Measurements from ENCODE around the gene FBXL15. TPM values are rescaled to one million over a fixed set of nuclear protein-coding genes. Genes with fewer than 3 reads are reported as not detected.

FBXL15 gene
- total RNA-seq, 4 donors from 2014 or later = 14.2 to 34.8 (median 21.0) TPM

- DNase-seq (no peak), ATAC-seq (no peak)
- in situ Hi-C loops (cut with MboI; ENCODE audit: low sequenced_read_pairs in 4 of 4) = loop anchor here in 3 of 4 donors (10.0 to 25.0 kb wide), 2 partner anchors 188 to 191 kb away; no protein-coding TSS in a partner anchor
- H3K27ac ChIP-seq = peak overlapping the region; percentile 90 to 92 (median 92)
- no peaks in the 10 kb centered on the region for H3K9me3 ChIP-seq
- intact Hi-C loops (cut with DNase I; ENCODE audit: low total_unique reads) = loop anchor here (5.0 kb wide), 1 partner anchor 154 kb away; the partner anchor contains the start of gene PITX3
- TF ChIP-seq CTCF (IDR thresholded peaks at IDR 0.05 in 4 of 5, conservative IDR thresholded peaks at IDR 0.05 in 1 of 5) = no peak
- TF ChIP-seq POLR2A (IDR thresholded peaks at IDR 0.05) = no peak
- H3K4me3 ChIP-seq = peak overlapping the region in 1 of 4 donors; percentile 74
- peaks cover 25 to 26% of the 10 kb centered on the region in 2 donors for H3K4me1 ChIP-seq
- peaks cover 0 to 23% of the 10 kb centered on the region in 2 donors for H3K36me3 ChIP-seq
- H3K27me3 ChIP-seq = no peaks in the 10 kb centered on the region
Observed at GRCh38 chr10:102396730-102397151, 23.9 kb upstream of the FBXL15 start.

- Histone ChIP-seq H3K36me3 (peaks cover 0 to 30% of the 10 kb centered on the region in 2 donors), H3K4me3 (no peak overlapping the region), H3K27ac (peak overlapping the region in 1 of 4 donors; percentile 90), H3K27me3 (no peaks in the 10 kb centered on the region), H3K9me3 (no peaks in the 10 kb centered on the region), H3K4me1 (peaks cover 25 to 26% of the 10 kb centered on the region in 2 donors)
- DNase-seq (no peak), ATAC-seq (no peak)
- no peak for TF ChIP-seq POLR2A (IDR thresholded peaks at IDR 0.05)
- no peak for TF ChIP-seq CTCF (IDR thresholded peaks at IDR 0.05 in 4 of 5, conservative IDR thresholded peaks at IDR 0.05 in 1 of 5)
- intact Hi-C loops (cut with DNase I; ENCODE audit: low total_unique reads) (loop anchor here (2.0 to 5.0 kb wide), 2 partner anchors 53 to 155 kb away; partner anchors contain the start of genes C10orf95 and PITX3), in situ Hi-C loops (cut with MboI; ENCODE audit: low sequenced_read_pairs in 4 of 4) (loop anchor here in 3 of 4 donors (10.0 to 25.0 kb wide), 2 partner anchors 187 to 190 kb away; no protein-coding TSS in a partner anchor)
Observed at GRCh38 chr10:102397222-102398171, 23.1 kb upstream of the FBXL15 start.

- H3K27me3 ChIP-seq = no peaks in the 10 kb centered on the region
- peaks cover 0 to 33% of the 10 kb centered on the region in 2 donors for H3K36me3 ChIP-seq
- DNase-seq (no peak), ATAC-seq (no peak)
- H3K27ac ChIP-seq = peak overlapping the region; percentile 82 to 96 (median 92)
- no peaks in the 10 kb centered on the region for H3K9me3 ChIP-seq
- intact Hi-C loops (cut with DNase I; ENCODE audit: low total_unique reads) (loop anchor here (1.0 to 5.0 kb wide), 4 partner anchors 23 to 229 kb away; partner anchors contain the start of genes C10orf95 and PITX3), in situ Hi-C loops (cut with MboI; ENCODE audit: low sequenced_read_pairs in 4 of 4) (loop anchor here in 3 of 4 donors (10.0 to 25.0 kb wide), 2 partner anchors 186 to 189 kb away; no protein-coding TSS in a partner anchor)
- H3K4me1 ChIP-seq = peaks cover 23 to 25% of the 10 kb centered on the region in 2 donors
- TF ChIP-seq POLR2A (IDR thresholded peaks at IDR 0.05) (no peak), CTCF (IDR thresholded peaks at IDR 0.05 in 4 of 5, conservative IDR thresholded peaks at IDR 0.05 in 1 of 5) (no peak)
- H3K4me3 ChIP-seq = peak overlapping the region in 2 of 4 donors; percentile 74
Observed at GRCh38 chr10:102398172-102399020, 22.2 kb upstream of the FBXL15 start.
